ENCODE measurements around the gene NXF1. TPM values are rescaled to one million over a fixed set of nuclear protein-coding genes. Genes with fewer than 3 reads are reported as not detected.

NXF1 gene
- total and polyA plus RNA-seq, 10 of the 15 experiments (the other 5 are each of a cell fraction or from before 2014, with no cell fraction given) = 20.7 to 84.9 (median 40.6) TPM

DNA sequence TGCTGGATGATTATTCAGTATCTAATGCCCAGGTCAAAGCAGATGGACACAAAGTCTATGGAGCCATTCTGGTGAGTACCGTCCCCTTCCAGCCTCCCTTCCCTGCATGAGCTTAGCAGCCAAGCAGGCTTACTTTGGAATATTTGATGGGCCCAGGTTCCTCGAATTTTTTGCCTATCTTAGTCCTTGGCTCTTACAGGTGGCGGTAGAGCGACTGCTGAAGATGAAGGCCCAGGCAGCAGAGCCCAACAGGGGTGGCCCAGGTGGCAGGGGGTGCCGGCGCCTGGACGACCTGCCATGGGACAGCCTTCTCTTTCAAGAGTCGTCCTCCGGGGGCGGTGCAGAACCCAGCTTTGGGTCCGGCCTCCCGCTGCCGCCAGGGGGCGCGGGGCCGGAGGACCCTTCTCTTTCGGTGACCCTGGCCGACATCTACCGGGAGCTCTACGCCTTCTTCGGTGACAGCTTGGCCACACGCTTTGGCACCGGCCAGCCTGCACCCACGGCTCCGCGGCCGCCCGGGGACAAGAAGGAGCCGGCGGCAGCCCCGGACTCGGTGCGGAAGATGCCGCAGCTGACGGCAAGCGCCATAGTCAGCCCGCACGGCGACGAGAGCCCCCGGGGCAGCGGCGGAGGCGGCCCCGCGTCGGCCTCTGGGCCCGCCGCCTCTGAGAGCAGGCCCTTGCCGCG is 18.8 kb downstream of the NXF1 start (continued):
- TF ChIP-seq, protein P1, sequence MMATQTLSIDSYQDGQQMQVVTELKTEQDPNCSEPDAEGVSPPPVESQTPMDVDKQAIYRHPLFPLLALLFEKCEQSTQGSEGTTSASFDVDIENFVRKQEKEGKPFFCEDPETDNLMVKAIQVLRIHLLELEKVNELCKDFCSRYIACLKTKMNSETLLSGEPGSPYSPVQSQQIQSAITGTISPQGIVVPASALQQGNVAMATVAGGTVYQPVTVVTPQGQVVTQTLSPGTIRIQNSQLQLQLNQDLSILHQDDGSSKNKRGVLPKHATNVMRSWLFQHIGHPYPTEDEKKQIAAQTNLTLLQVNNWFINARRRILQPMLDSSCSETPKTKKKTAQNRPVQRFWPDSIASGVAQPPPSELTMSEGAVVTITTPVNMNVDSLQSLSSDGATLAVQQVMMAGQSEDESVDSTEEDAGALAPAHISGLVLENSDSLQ (IDR thresholded peaks at IDR 0.05) = 0 out of 2 replicates have a peak, but pooled peaks have one; percentile 24
- TF ChIP-seq NFYA (IDR thresholded peaks at IDR 0.05; ENCODE audit: borderline replicate concordance, low read depth, low read length) (no peak), NRF1 (conservative IDR thresholded peaks at IDR 0.05; ENCODE audit: low read depth, low read length) (no peak), YBX1 (IDR thresholded peaks at IDR 0.05) (no peak), CHD1 (IDR thresholded peaks at IDR 0.05; ENCODE audit: low read depth, low read length) (no peak), HDGF (IDR thresholded peaks at IDR 0.05) (peak; percentile 88), EGR1 (IDR thresholded peaks at IDR 0.05; ENCODE audit: borderline replicate concordance in 1 of 2, low read depth in 2 of 2, low read length in 2 of 2) (peak in 1 of 2 experiments; percentile 73; a peak in 2 of 3 replicates), GATAD2B (conservative IDR thresholded peaks at IDR 0.05; ENCODE audit: low read depth) (no peak; the same call in 1 of the 2 replicates), ATF7 (IDR thresholded peaks at IDR 0.05; ENCODE audit: low read depth) (no peak), KAT2A (conservative IDR thresholded peaks at IDR 0.05; ENCODE audit: control insufficient read depth, low read depth, low read length) (no peak), RELA (IDR thresholded peaks at IDR 0.05; ENCODE audit: borderline replicate concordance, partially characterized antibody) (peak; percentile 19), MTA2 (IDR thresholded peaks at IDR 0.05; ENCODE audit: low read depth) (no peak), SMAD1 (IDR thresholded peaks at IDR 0.05; ENCODE audit: low read depth, partially characterized antibody) (no peak), FOXK2 (IDR thresholded peaks at IDR 0.05) (no peak), TCF3 (IDR thresholded peaks at IDR 0.05; ENCODE audit: borderline replicate concordance, insufficient read depth, low read depth, low read length) (peak; percentile 30; the same call in 1 of the 2 replicates), SP1 (IDR thresholded peaks at IDR 0.05; ENCODE audit: low read depth, low read length) (no peak)
- TF ChIP-seq, protein P2, sequence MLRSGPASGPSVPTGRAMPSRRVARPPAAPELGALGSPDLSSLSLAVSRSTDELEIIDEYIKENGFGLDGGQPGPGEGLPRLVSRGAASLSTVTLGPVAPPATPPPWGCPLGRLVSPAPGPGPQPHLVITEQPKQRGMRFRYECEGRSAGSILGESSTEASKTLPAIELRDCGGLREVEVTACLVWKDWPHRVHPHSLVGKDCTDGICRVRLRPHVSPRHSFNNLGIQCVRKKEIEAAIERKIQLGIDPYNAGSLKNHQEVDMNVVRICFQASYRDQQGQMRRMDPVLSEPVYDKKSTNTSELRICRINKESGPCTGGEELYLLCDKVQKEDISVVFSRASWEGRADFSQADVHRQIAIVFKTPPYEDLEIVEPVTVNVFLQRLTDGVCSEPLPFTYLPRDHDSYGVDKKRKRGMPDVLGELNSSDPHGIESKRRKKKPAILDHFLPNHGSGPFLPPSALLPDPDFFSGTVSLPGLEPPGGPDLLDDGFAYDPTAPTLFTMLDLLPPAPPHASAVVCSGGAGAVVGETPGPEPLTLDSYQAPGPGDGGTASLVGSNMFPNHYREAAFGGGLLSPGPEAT (IDR thresholded peaks at IDR 0.05; ENCODE audit: low read depth) = no peak
- TF ChIP-seq, protein P3, sequence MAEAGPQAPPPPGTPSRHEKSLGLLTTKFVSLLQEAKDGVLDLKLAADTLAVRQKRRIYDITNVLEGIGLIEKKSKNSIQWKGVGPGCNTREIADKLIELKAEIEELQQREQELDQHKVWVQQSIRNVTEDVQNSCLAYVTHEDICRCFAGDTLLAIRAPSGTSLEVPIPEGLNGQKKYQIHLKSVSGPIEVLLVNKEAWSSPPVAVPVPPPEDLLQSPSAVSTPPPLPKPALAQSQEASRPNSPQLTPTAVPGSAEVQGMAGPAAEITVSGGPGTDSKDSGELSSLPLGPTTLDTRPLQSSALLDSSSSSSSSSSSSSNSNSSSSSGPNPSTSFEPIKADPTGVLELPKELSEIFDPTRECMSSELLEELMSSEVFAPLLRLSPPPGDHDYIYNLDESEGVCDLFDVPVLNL (IDR thresholded peaks at IDR 0.05; ENCODE audit: low read depth, low read length) = no peak
- TF ChIP-seq, protein P4, sequence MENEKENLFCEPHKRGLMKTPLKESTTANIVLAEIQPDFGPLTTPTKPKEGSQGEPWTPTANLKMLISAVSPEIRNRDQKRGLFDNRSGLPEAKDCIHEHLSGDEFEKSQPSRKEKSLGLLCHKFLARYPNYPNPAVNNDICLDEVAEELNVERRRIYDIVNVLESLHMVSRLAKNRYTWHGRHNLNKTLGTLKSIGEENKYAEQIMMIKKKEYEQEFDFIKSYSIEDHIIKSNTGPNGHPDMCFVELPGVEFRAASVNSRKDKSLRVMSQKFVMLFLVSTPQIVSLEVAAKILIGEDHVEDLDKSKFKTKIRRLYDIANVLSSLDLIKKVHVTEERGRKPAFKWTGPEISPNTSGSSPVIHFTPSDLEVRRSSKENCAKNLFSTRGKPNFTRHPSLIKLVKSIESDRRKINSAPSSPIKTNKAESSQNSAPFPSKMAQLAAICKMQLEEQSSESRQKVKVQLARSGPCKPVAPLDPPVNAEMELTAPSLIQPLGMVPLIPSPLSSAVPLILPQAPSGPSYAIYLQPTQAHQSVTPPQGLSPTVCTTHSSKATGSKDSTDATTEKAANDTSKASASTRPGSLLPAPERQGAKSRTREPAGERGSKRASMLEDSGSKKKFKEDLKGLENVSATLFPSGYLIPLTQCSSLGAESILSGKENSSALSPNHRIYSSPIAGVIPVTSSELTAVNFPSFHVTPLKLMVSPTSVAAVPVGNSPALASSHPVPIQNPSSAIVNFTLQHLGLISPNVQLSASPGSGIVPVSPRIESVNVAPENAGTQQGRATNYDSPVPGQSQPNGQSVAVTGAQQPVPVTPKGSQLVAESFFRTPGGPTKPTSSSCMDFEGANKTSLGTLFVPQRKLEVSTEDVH (IDR thresholded peaks at IDR 0.05; ENCODE audit: low read depth, partially characterized antibody) = no peak
- TF ChIP-seq, protein P5, sequence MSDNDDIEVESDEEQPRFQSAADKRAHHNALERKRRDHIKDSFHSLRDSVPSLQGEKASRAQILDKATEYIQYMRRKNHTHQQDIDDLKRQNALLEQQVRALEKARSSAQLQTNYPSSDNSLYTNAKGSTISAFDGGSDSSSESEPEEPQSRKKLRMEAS (IDR thresholded peaks at IDR 0.05; ENCODE audit: low read depth, low read length) = no peak
- TF ChIP-seq, protein P6, sequence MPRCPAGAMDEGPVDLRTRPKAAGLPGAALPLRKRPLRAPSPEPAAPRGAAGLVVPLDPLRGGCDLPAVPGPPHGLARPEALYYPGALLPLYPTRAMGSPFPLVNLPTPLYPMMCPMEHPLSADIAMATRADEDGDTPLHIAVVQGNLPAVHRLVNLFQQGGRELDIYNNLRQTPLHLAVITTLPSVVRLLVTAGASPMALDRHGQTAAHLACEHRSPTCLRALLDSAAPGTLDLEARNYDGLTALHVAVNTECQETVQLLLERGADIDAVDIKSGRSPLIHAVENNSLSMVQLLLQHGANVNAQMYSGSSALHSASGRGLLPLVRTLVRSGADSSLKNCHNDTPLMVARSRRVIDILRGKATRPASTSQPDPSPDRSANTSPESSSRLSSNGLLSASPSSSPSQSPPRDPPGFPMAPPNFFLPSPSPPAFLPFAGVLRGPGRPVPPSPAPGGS (IDR thresholded peaks at IDR 0.05; ENCODE audit: borderline replicate concordance, insufficient read depth, low read depth, low read length, poor library complexity, severe bottlenecking) = no peak
